Dermis microvascular lymphatic vessel endothelial cell (primary cell): ENCODE data around the gene AVPI1. TPM values are rescaled to one million over a fixed set of nuclear protein-coding genes. Genes with fewer than 3 reads are reported as not detected.
"Not testable (repeated sequence)": the region's sequence is repeated elsewhere in the genome, so short reads cannot be mapped to it uniquely, and the experiment has no call there.

Source experiments
- DNase-seq, 2 donors: peaks; one replicate each; pipeline versions ENCODE4 v3.0.0 to v3.0.0-alpha.2; 2010; ENCODE audit warnings: low read depth in 2 of 2
- total RNA-seq: library from RNA; depleted of rRNA; stranded (reverse); fragments of >200 nt; gene quantifications from 2 replicates; pipeline ENCODE4 v1.2.1, GENCODE V29; 2014

The AVPI1 gene
- total RNA-seq, 1 donor from 2014 or later = 3.0 TPM

DNA sequence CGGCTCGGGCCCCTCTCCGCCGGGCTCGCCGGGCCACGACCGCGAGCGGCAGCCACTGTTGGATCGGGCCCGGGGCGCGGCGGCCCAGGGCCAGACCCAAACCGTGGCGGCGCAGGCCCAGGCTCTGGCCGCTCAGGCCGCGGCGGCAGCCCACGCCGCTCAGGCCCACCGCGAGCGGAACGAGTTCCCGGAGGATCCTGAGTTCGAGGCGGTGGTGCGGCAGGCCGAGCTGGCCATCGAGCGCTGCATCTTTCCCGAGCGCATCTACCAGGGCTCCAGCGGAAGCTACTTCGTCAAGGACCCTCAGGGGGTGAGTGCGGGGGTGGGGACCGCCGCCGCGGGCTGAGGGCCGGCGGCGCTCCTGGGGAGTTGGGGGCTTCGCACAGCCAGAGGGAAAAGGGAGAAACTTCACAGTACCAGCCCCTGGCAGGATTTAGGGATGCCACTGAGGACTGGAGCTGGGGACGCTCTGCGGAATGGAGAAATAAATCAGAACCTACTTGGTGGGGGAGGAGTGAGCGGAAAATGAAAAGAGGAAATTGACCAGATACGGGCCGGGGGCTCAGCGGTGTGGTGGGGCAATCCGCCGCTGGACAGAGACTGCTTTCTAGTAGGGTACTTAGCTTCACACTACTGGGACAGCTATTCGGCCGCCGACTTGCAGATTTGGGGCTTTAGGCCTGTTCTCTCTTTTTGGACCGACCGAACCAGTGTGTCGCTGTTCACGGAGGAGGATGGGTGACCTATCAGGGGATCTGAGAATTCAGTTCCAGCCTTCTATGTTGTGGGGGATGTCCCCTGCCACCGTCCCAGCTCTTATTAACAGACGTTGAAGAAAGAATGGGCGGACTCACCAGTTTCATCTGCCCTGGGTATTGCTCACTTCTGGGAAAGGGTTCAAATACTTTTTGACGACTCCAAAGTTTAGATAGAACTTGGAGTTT is 45.9 kb downstream of the AVPI1 start:
- DNase-seq = peak in 1 of 2 donors; percentile 46

DNA sequence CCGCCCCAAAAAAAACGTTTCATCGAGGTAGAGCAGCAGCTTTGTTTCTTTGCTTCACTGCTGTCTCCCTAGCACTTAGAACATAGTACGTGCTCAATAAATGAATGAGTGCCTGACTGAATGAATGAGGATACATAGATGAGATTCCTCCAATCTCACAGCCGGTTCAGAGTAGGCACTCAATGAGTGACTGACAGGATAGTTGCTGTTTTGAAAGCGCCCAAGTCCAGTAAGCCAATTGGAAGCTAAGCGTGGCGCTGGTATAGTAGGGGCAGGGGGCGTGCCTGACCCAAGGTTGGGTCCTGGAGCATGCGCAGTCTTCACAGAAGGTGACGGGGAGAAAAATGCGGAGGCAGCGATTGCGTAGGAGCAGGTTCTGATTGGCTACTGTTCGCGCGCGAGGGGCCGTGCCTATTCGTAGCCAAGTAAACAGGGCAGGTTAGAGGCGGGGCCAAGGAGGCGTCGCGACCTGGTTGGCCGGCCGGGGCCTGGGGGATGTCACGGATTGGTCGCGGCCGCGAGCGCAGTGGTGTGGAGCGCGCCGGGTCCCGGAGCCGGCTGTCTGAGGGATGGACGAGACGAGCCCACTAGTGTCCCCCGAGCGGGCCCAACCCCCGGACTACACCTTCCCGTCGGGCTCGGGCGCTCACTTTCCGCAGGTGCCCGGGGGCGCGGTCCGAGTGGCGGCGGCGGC is 46.7 kb downstream of the AVPI1 start, which contains the start of gene PI4K2A:
Gene PI4K2A, plus strand, starts transcription at position 498 of the 694 bp plus-strand sequence. Its CDS starts 72 bp downstream, at position 570.
- DNase-seq = peak; percentile 99 to 100

DNA sequence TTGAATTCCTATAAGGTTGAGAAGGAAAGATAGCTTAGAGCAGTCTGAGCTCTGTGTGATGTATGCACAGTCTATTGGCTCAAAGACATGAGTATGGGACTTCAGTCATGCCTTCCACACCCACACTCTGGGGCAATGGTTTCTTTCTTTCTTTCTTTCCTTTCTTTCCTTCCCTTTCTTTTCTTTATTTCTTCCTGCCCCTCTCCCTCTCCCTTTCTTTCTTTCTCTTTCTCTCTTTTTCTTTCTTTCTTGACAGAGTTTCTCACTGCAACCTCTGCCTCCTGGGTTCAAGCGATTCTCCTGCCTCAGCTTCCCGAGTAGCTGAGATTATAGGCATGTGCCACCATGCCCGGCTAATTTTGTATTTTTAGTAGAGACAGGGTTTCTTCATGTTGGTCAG is 48.0 kb downstream of the AVPI1 start:
- not testable (repeated sequence) for DNase-seq

DNA sequence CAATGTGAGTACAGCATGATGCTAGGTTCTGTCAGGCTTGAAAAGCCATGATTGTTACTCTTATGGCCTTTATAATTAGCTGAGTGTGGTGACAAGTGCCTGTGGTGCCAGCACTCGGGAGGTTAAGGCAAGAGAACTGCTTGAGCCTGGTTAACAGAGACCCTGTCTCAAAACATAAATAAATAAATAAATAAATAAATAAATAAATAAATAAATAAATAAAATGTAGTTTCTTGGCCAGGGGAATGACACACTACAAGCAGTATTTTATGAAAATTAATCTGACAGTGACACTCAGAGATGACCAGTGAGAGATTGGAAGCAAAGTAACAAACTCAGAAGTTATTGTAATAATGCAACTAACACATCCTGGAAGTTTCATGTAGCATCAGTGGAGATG is 51.5 kb downstream of the AVPI1 start:
- no peak for DNase-seq

DNA sequence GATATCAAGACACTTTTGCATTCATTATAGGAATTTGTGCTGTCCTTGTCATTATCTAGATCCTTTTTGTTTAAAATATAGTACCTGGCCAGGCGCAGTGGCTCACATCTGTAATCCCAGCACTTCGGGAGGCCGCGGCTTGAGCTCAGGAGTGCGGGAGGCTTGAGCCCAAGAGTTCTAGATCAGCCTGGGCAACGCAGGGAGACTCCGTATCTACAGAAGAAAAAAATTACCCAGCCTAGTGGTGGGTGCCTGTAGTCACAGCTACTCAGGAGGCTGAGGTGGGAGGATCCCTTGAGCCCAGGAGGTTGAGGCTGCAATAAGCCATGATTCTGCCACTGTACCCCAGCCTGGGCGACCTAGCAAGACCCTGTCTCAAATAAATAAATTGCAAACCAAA is 53.1 kb downstream of the AVPI1 start:
- DNase-seq = peak in 1 of 2 donors; percentile 21

DNA sequence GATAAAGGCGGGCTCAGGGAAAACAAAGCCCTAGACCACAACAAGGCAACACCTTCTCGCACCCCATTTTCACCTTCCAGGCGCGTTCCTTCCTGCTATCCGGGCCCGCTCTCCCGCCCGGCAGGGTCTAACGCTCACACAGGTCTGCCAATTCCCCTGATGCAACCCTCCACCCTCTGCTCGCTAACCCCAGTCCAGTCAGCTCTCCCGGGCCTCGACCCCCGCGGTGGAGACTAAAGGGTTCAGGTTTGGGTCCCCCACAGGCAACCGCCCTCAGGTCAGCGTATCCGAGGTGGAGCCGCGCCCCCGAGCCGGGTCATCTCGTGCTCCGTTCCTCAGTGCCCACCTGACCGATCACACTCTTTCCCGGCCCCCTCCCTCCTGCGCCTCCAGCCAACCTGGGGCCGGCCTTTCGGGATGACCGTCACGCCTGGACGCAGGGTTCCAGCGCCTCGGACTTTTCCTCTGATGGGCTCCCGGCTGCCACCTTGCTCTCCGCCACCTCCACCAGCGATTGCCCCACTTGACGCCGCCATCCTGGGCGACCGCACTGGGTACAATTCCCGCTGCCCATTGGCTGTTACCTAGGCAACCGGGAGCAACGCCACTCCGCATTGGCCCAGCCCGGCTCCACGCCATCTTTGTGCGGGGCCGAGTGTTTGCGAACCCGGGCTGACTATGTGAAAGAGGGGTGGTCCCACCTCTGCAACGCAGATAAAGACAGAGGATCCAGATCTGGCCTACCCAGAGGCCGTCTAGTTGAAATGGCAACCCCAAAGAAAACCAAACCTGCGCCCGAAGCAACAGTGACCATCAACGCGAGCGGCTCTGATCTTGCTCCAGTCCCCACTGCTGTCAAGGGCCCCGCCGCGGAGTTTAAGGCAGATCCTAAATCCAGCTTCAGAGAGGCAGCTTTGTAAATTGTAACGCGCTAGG is 53.8 kb downstream of the AVPI1 start, which contains the start of gene MORN4:
Gene MORN4, minus strand, starts transcription at position 552 of the 936 bp plus-strand sequence. CDS start 13,847 bp downstream, outside the sequence.
- peak; percentile 79 to 89 for DNase-seq

DNA sequence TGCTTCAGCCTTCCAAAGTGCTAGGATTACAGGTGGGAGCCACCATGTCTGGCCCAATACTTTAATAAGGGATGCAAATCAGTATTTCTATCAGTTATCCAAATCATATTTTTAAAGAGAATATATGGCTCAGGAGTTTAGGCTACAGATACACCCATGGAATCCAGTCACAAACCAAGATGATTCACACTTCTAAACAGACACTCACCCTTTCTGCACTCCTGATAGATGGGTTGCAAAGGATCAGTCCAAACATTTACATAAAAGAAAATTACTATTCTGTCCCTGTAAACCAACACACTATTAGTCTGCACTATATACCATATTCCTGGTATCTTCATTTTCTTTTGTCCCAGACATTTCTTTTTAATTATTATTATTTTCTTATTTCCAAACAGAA is 55.9 kb downstream of the AVPI1 start:
- no peak for DNase-seq

DNA sequence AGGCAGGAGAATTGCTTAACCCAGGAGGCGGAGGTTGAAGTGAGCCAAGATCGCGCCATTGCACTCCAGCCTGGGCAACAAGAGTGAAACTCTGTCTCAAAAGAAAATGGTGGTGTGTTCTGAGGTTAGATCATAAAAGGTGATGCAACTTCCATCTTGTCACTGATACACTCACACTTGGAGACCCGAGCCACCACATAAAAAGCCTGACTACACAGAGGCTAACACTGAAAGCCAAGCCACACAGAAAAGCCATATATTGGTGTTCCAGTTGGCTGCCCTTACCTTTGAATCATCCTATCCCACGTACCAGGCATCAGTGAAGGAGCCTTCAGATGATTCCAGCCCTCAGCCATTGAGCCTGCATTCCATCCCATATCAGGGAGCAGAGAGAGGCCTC is 57.8 kb downstream of the AVPI1 start:
- DNase-seq = no peak

DNA sequence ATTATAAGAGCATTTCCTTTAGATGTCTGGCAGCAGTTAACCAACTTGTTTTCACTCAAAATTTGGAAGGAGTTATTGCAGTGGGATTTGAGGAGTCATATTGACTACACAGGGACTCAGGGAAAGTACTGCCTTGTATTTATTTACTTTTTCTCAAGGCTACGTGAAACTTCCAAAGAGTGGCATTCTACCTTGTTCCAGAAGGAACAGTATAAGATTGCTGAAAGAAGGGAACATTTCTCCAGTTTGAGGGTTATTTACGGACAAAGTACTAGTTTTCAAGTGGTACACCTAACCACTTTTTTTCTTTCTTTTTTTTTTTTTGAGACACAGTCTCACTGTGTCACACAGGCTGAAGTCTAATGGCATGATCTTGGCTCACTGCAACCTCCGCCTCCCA is 58.8 kb downstream of the AVPI1 start:
- no peak for DNase-seq

DNA sequence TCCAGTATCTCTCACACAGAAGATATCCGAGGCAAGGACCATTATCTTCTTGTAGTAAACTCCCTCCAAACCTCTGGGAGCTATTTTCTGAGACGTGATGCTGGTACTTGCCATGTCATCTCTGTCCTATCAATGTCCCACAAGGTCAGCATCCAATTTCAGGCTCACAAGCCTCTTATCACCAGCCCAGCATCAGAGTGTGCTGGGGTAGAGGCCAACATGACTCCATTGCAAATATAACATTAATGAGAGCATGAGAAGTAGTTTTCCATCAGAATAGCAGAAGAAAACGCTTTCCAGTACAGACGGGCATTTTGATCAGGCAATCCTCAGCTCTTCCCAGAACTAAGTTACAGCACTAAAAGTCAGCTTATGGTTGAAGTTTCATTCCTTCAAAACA is 59.3 kb downstream of the AVPI1 start:
- no peak for DNase-seq

Other genes with a start within 250 kb of the AVPI1 start
- 23.1 and 23.9 TPM in 2 replicates for gene EXOSC1, start 241.2 kb downstream of the AVPI1 start, total RNA-seq
- gene ZDHHC16, start 241.1 kb downstream of the AVPI1 start, total RNA-seq = 28.0 and 32.0 TPM in 2 replicates
- 55.3 and 56.8 TPM in 2 replicates for gene MMS19, start 188.8 kb downstream of the AVPI1 start, total RNA-seq
- gene UBTD1, start 188.3 kb downstream of the AVPI1 start, total RNA-seq = 45.1 and 62.6 TPM in 2 replicates
- 0.13 and 0.26 TPM in 2 replicates for gene ANKRD2, start 114.5 kb downstream of the AVPI1 start, total RNA-seq
- gene HOGA1, start 102.9 kb downstream of the AVPI1 start, total RNA-seq = 0.38 and 0.77 TPM in 2 replicates
- not detected in 2 replicates for gene C10orf62, start 97.5 kb downstream of the AVPI1 start, total RNA-seq
- 1.8 and 3.0 TPM in 2 replicates for gene MORN4, start 53.7 kb downstream of the AVPI1 start, total RNA-seq
- gene PI4K2A, start 46.6 kb downstream of the AVPI1 start, total RNA-seq = 10.5 and 15.2 TPM in 2 replicates
- 10.5 and 14.0 TPM in 2 replicates for gene MARVELD1, start 26.5 kb upstream of the AVPI1 start, total RNA-seq
- 10.0 and 17.6 TPM in 2 replicates for gene ZFYVE27, start 49.9 kb upstream of the AVPI1 start, total RNA-seq
- gene SFRP5, start 84.8 kb upstream of the AVPI1 start, total RNA-seq = not detected in 2 replicates
- gene GOLGA7B, start 162.6 kb upstream of the AVPI1 start, total RNA-seq = under 0.01 and 0.13 TPM in 2 replicates